ENCODE data around the gene CHST2. TPM values are rescaled to one million over a fixed set of nuclear protein-coding genes. Genes with fewer than 3 reads are reported as not detected.

CHST2 gene
- total RNA-seq, 4 donors from 2014 or later: 4.1 to 18.9 (median 12.3) TPM

DNA sequence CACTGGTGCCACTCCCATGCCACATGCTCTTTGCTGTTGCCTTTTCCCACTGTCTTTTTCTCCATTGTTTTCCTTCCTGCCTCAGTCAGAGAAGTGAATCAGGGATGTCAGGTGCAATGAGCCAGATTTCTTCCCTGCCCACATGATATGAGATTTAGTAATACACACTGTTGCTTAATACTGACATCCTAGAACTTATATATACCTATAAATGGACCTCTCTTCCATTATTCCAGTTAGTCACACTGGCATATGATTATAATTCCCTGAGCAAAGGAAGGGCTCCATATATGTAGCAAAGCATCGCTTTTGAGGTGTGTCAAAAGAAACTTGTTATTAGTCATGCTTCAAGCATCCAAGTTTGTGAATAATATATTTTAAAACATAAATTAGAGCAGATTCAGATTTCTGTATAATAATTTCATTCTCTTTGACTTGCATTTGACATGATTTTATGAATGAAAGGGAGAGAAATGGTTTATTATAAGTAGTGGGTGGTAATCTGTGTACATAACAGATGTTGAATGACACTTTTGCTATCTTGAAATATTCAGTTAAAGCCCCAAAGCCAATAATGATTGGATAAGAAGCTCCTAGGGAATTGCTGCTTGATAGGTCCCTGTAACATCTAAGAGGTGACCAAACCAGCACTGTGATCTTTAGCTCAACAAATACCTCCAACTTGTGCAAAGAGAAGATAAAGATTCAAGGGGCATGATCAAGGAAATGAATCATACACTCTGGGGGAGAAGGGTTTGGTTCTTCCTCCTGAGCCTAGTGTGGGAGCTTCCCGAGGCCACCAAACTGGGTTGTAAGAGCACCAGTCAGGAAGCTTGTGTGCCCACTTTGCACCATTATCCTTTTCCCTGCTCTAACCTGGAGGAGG, 48.6 kb downstream of the CHST2 start:
- DNase-seq (ENCODE audit: low spot score) (no peak), ATAC-seq (ENCODE audit: low FRiP score) (no peak)
- TF ChIP-seq, protein P1, sequence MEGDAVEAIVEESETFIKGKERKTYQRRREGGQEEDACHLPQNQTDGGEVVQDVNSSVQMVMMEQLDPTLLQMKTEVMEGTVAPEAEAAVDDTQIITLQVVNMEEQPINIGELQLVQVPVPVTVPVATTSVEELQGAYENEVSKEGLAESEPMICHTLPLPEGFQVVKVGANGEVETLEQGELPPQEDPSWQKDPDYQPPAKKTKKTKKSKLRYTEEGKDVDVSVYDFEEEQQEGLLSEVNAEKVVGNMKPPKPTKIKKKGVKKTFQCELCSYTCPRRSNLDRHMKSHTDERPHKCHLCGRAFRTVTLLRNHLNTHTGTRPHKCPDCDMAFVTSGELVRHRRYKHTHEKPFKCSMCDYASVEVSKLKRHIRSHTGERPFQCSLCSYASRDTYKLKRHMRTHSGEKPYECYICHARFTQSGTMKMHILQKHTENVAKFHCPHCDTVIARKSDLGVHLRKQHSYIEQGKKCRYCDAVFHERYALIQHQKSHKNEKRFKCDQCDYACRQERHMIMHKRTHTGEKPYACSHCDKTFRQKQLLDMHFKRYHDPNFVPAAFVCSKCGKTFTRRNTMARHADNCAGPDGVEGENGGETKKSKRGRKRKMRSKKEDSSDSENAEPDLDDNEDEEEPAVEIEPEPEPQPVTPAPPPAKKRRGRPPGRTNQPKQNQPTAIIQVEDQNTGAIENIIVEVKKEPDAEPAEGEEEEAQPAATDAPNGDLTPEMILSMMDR (IDR thresholded peaks at IDR 0.05): no peak

DNA sequence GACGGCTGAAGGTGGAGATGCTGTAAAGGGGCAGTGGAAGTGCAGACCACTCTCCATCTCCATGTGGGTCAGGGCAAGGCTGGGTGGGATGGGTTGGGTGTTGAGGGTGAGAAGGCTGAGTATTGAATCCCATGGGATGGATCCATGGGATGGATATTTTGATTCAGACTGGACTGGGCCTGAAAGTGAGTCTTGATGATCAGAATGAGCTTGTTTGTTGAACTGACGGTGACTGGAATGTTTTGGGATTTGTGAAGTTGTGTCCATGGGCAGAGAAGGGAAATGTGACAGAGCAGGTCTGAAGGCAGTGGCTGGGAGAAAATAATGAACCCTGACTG, 49.3 kb downstream of the CHST2 start:
- ATAC-seq (ENCODE audit: low FRiP score) (no peak), DNase-seq (ENCODE audit: low spot score) (no peak)
- TF ChIP-seq, protein P1 (IDR thresholded peaks at IDR 0.05): no peak

DNA sequence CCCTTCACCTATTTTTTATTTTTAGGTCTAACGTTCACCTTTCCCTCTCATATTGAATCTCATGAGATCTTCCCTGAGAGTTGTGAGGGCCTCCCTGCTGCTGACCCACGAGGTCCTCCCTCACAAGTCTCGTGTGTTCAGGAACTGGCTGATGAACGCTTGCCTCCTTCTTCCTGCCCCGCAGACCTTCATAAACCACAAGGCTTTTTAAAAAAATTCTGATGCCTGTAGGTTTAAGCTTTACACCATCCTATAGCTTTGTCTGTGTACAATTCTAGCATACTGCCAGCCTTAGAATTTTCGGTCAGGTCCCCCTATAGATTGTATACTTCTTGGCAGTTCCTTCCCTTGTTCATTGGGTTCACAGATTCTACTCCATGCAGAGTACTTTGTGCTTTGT, 50.5 kb downstream of the CHST2 start:
- DNase-seq (ENCODE audit: low spot score) (no peak), ATAC-seq (ENCODE audit: low FRiP score) (no peak)
- TF ChIP-seq, protein P1 (IDR thresholded peaks at IDR 0.05): no peak

DNA sequence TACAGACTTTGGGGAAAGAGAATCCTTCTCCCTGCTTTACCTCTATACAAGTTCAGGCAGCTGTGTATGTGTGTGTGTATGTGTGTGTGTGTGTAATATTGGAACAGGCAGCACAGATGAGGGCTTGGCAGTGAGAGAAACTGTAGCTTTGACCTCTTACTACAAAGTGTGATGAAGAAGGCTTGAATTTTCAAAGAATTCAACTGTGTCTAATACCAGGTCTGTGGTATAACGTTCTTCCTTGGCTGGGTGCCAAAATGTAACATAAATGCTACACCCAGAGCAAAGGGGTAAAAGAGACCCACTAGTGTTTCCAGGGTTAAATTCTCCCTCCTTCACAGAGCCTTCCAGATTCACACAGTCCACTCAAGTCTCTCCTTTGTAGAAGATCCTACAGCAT, 51.1 kb downstream of the CHST2 start:
- no peak for DNase-seq (ENCODE audit: low spot score)
- TF ChIP-seq, protein P1 (IDR thresholded peaks at IDR 0.05): no peak
- no peak for ATAC-seq (ENCODE audit: low FRiP score)

DNA sequence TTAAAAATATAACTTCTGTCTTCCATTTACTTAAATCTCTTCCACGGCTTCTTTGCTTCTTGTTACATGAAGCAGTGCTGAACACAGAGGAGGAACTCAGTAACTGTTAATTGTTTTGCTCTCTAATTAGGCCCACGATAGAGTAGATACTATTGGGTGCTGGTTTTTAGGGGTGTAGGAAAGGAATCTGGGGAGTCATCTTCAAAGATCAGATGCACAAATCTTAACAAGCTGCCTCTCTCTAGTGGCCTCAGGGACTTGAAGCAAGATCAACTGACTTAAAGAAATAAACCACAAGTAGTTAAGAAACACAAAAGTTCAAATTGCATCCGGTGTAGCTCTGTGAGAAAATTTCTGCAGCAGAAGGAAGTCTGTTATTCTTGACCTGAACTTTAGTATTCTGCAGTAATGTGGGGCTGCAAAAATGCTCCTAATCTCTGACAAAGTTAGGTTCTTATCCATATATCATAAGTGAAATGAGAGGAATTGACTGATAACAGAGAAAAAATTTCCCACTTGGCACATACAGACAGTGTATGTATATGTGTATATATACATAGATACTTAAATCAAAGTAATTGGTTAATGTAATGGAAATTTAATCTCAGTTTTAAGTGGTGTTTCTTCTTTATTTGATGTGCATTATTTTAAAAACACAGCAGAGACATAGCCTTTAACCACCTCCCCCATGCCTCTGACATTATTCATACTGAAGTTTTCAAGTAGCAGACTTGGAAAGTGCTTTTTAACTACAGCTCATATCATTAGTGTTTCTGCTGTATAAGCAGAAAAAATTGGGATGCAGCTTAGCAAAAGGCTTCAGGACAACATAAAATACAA, 51.8 kb downstream of the CHST2 start:
- no peak for DNase-seq (ENCODE audit: low spot score)
- TF ChIP-seq, protein P1 (IDR thresholded peaks at IDR 0.05): no peak
- ATAC-seq (ENCODE audit: low FRiP score): peak; percentile 28

DNA sequence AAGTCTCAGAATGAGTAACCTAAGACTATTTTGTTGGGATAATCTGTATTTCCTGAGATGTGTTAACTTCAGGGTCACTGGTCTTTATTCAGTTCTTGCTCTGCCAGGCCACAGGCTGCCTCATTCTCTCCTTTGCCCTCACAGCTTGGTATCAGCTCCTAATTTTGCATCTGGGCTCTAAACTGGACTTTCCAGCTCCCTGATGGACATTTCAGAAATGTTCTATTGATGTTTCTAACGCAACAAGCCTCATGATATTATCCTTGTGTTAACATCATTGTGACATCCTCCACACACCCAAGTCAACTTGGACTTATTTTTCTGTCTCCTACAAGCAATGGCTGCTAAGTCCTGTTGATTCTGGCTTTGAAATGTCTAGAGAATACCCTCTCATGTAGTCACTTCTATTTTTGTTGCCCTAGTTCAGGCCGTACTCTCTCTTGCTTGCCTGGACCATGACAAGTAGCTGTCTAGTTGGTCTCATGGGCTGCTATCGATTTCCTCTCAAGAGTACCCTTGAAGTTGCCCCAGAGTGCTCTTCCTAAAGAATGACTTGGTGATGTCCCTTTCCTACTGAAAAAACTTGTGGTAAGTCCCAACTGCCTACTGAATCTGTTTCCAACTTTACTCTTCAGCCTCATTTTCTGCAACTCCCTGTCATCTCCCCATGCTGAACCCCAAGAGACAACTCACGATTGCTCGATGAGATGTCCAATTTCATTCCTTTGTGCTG, 52.7 kb downstream of the CHST2 start:
- ATAC-seq (ENCODE audit: low FRiP score) (no peak), DNase-seq (ENCODE audit: low spot score) (no peak)
- TF ChIP-seq, protein P1 (IDR thresholded peaks at IDR 0.05): no peak

All from omental fat pad (tissue), 4 donors.